ENCODE results near the gene ZNF227.
"Not testable (repeated sequence)": the region's sequence is repeated elsewhere in the genome, so short reads cannot be mapped to it uniquely, and the experiment has no call there.

Gene ZNF227

DNA sequence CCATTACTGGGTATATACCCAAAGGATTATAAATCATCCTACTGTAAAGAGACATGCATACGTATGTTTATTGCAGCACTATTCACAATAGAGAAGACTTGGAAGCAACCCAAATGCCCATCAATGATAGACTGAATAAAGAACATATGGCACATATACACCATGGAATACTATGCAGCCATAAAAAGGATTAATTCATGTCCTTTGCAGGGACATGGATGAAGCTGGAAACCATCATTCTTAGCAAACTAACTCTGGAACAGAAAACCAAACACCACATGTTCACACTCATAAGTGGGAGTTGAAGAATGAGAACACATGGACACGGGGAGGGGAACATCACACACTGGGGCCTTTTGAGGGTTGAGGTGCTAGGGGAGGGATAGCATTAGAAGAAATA, 41.1 kb downstream of the ZNF227 start:
- DNase-seq = not testable (repeated sequence)

DNA sequence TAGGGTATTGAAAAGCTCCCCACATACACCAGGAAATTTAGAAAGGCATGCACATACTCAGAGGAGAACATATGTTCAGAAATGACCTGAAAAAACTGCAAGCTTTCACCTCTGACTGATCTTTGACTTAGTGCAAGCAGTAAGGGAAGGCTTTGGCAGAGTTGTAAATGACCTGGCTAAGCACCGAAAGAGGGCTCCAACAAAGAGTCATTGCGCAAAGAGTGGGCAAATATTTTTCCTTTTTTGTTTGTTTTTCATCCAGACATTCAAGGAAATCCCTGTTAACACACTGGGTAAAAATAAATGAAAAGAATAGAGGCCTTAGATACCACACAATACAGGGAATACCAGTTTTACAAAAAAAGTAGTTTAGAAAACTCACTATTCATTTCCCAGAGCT, 42.2 kb downstream of the ZNF227 start:
- DNase-seq = no peak

DNA sequence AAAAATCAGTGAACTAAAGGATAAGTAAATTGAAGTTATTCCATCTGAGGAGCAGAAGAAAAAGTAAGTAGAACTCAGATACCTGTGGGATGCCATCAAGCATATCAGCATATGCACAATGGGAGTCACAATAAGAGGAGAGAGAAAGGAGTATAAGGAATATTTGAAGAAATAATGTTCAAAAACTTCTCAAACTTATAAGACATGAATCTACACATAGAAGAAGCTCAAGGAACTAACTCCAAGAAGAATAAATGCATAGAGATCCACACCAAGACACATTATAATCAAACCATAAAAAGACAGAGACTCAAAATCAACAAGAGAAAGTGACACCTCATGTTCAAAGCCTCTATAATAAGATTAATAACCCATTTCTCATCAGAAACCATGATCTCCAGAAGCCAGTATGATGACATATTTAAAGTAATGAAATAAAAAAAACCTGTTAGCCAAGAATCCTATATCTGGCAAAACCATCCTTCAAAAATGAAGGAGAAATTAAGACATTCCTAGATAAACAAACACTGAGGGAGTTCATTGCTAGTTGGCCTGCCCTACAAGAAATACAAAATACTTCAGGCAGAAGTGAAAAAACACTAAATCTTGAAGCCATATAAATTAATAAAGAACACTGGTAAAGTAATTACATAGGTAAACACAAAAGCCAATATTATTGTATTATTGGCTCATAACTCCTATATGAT, 43.5 kb downstream of the ZNF227 start:
- DNase-seq = no peak

DNA sequence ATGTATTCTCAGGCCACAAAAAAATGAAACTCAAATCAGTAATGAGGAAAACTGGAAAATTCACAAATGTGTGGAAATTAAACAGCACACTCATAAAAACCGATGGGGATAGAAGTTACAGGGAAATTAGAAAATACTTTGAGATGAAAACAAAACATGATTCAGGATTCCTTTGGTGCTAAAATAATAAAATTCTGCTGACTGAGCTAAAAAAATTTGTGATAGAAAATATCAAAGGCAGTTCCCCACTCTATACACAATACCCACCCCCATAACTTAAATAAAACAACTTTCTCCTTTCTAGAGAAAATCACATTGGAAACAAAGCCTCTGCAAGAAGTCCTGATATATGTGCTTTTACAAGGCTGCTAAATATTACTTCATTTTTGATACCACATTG, 45.8 kb downstream of the ZNF227 start:
- DNase-seq = no peak

DNA sequence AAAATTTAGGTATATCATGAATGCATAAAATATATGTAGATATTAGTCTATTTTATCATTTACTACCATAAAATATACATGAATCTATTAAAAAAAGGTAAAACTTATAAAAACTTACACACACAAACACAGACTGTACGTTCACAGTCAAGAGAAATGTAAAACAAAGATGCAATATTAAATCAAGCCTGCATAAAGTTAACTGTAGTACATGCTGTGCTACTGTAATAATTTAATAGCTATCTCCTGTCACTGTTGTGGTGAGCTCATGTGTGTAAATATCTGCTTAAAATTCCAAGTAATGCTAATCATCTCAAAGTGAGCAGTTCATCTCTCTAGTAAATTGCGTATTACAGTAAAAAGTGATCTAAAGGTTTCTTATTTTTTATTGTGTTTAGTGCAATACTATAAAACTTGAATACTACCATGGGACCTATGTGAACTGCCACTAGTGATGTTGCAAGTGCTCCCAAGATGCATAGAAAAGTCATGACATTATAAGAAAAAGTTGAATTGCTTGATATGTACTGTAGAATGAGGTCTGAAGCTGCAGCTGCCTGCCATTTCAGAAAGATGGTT, 46.6 kb downstream of the ZNF227 start:
- no peak for DNase-seq

DNA sequence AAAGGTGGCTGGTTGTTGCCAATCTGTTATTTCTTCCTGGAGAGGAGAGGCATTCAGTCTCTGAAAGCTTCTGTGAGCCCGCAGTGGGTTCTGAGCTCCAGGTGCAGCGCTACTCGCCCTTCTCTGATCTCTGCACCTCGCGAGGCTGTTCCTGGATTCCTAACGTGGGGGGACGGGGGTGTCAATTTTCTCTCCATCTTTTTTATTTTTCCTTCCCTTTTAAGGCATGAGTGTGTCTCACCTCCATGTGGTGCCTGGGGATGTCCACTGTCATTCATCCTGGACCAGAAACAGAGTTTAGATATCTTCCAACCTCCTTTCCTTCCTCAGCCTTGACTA, 48.0 kb downstream of the ZNF227 start:
- DNase-seq = no peak

DNA sequence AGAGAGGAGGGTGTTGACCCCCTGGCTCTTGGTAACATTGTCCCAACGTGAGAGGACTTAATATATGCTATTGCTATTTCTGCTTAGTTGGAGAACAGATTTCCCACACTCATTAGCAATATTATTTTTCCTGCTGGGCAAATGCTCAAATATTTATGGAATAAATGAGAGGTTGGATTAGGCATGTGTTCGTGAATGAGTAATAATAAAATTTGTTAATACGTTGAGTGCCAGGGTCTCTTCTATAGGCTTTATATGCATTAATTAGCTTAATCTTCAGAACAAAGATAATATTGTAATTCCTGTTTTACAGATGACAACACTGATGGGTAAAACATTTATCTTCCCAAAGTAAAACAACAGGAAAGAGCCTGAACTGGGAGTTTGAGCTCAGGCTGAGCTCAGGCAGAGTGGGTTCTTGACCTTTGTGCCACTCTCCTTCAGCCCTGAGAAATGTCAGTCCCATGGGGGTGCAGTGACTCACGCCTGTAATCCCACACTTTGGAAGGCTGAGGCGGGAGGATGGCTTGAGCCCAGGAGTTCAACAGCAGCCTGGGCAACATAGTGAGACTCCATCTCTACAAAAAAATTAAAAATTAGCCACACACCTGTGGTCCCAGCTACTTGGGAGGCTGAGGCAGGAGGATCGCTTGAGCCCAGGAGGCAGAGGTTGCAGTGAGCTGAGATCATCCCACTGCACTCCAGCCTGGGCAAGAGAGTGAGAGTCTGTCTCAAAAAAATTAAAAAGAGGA, 48.5 kb downstream of the ZNF227 start:
- DNase-seq = no peak

DNA sequence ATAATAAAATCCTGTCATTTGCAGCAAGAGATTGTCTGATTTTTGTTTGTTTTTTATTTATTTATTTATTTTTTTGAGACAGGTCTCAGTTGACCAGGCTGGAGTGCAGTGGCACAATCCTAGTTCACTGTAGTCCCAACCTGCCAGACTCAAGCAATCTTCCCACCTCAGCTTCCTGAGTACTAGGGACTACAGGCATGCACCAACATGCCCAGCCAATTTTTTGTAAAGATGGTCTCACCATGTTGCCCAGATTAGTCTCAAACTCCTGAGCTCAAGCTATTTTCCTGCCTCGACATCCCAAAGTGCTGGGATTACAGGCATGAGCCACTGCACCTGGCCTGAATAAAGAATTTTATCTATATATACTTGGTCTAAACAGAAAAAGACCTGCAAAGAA, 65.0 kb downstream of the ZNF227 start:
- DNase-seq = no peak

DNA sequence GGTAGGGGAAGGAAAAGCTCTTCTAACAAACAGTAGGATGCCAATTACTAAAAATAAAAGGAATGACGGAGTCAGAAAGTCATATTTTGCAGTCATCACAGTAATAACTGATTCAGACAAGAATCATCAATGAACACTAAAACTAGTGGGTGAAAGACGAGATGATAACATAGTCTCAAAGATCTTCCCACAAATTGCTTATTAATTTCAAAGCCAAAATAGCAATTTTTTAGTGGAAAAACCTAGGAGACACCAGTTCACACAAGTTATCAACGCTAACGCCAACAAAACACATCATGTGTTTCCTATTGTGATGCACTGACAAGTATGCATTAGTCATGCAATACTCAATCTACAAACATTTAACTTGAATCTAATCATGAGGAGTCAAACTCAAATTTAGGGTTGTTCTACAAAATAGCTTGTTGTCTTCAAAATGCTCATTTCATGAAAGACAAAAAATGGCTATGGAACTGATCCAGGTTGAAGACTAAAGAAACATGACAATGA, 65.9 kb downstream of the ZNF227 start:
- no peak for DNase-seq

DNA sequence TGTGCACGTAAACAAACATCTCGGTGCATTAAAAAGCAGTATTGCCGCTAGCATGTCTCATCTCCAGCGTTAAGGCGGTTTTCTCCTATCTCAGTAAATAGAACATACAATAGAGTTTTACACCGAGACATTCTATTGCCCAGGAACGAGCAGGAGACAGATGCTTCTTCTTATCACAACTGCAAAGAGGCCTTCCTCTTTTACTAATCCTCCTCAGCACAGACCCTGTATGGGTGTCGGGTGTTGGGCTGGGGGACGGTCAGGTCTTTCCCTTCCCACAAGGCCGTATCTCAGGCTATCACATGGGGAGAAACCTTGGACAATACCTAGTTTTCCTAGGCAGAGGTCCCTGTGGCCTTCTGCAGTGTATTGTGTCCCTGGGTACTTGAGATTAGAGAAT, 68.6 kb downstream of the ZNF227 start:
- DNase-seq = no peak

DNA sequence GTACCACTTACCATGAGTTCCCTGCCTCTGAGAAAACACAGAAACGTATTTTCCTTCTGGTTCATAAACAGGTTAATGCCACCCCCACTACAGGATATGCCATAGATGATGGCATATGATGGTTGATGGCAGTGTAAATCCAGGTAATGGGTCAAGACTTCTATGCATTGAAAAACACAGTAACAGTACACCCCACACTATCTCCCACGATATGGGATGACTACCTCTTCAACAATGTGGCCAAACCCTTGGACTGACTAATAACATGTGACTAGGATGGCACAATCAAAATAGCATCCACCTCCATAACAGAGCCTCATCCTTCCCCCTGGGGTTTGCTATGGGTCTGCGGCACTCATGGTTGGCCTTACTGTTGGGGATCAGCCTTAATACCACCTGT, 70.5 kb downstream of the ZNF227 start:
- DNase-seq = no peak

DNA sequence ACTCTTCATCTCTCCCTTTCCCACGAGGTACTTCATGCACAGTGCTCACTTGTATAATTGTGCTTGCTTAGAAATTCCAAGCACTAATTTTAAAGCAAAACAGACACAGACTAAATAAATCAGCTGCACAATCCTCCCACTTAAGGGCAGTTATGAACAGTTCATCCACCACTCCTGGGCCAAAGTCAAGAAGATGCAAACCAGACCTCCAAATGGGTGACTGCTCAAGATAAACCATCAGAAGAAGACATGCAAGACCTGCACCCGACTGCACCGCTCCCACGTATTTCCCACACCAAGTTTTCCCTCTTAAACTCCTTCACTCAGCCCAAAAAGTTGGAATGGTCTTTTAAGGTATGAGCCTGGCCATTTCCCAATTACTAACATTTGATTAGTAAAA, 72.6 kb downstream of the ZNF227 start:
- no peak for DNase-seq

Measured in GOT3 (cell line).